ENCODE measurements around the gene INPP5E.

The INPP5E gene

DNA sequence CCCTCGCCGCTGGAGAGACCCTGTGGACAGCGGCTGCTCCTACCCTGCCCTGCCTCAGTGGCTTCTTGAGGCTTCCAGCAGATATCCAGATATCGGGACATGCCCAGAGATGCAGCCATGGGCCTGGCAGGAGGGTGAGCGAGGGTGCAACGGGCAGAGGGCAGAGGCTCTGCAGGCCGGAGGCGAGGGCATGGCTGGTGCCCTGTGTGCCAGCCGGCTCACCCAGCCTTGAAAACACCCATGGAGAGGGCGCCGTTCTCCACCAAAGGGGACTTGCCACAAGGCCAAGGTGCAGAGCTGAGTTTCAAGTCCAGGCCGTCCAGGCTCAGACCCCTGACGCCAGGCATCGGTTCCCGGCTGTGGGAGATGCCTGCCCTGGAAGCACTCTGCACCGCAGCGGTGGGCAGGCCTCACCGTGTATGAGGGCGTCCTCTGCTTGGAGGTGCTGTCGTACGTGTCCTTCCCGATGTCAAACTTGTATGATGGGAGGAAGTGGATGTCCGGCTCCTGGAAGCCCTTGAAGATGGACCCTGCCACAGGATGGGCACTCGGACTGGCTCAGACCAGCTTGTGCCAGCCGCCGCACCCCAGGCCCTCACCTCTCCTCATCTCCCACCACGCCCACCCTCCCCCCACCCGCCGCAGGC is 8.9 kb downstream of the INPP5E start:
- Histone ChIP-seq H3K4me2 (ENCODE audit: low read depth, low read length, poor library complexity, severe bottlenecking) (no peak overlapping the region), H3K27me3 (ENCODE audit: insufficient read depth, low read length, poor library complexity, severe bottlenecking) (no peaks in the 10 kb centered on the region), H3K36me3 (ENCODE audit: insufficient read depth, low read length) (peaks cover 27% of the 10 kb centered on the region; the same call in 1 of the 2 replicates), H3K4me3 (ENCODE audit: low read length, poor library complexity, severe bottlenecking) (no peak overlapping the region), H3K9me3 (ENCODE audit: insufficient read depth, low read depth, low read length) (no peaks in the 10 kb centered on the region), H3F3A (ENCODE audit: low read depth) (no peaks in the 10 kb centered on the region), H4K20me1 (ENCODE audit: insufficient read depth, low read length, poor library complexity, severe bottlenecking) (peaks cover 6% of the 10 kb centered on the region), H2AFZ (ENCODE audit: low read length) (no peak overlapping the region), H3K4me1 (ENCODE audit: insufficient read depth, low read length, poor library complexity, severe bottlenecking) (no peaks in the 10 kb centered on the region), H3K9me2 (replicated peaks; ENCODE audit: low read depth, low read length) (no peaks in the 10 kb centered on the region), H3K79me2 (ENCODE audit: insufficient read depth, low read length) (peaks cover 12% of the 10 kb centered on the region; the same call in 1 of the 2 replicates), H3K9ac (ENCODE audit: low read depth, low read length, poor library complexity, severe bottlenecking) (no peak overlapping the region)
- TF ChIP-seq EZH2phosphoT487 (IDR thresholded peaks at IDR 0.05; ENCODE audit: borderline replicate concordance) (no peak), CTCF (conservative IDR thresholded peaks at IDR 0.05; ENCODE audit: low read length) (no peak)

DNA sequence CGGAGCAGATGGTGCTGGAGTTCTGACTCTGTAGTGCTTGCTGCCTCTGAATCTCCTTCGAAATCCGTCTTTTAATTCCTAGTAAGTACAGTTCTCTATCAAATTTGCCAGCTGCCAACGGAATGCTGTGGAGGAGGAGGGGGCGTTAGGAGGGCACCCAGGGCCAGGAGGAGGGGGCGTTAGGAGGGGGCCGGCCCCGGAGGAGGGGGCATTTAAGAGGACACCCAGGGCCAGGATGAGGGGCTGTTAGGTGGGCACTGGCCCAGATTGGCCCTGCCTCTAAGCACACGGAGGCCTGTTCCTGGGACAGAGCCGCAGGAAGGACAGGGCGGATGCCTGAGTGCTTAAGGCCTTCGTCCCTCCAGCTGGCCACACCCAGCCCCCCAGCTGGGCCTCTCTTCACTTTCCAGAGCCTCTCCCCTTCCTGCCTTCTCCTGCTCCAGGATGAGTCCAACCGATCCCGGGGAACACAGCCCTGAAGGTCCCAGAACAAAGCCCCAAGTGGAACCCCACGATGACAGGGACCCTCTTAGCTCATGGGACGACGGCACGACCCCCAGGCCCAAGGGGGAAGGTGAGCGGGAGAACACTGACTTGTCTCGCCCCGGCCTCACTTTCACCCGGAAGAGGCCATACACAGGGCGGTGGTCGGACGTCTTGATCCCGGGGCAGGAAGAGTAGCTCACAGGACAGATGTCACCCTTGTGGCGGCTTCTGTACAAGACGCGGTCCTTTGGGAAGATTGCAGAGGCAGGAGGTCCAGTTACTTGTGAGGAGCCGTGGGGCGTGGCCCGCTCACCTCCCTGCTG is 9.8 kb downstream of the INPP5E start:
- Histone ChIP-seq H4K20me1 (ENCODE audit: insufficient read depth, low read length, poor library complexity, severe bottlenecking) (no peaks in the 10 kb centered on the region), H3K9me3 (ENCODE audit: insufficient read depth, low read depth, low read length) (no peaks in the 10 kb centered on the region), H3K4me1 (ENCODE audit: insufficient read depth, low read length, poor library complexity, severe bottlenecking) (no peaks in the 10 kb centered on the region), H3K4me2 (ENCODE audit: low read depth, low read length, poor library complexity, severe bottlenecking) (no peak overlapping the region), H3K36me3 (ENCODE audit: insufficient read depth, low read length) (peaks cover 27% of the 10 kb centered on the region; the same call in 1 of the 2 replicates), H2AFZ (ENCODE audit: low read length) (no peak overlapping the region), H3K9me2 (replicated peaks; ENCODE audit: low read depth, low read length) (no peaks in the 10 kb centered on the region), H3F3A (ENCODE audit: low read depth) (no peaks in the 10 kb centered on the region), H3K4me3 (ENCODE audit: low read length, poor library complexity, severe bottlenecking) (no peak overlapping the region), H3K79me2 (ENCODE audit: insufficient read depth, low read length) (peaks cover 4% of the 10 kb centered on the region; the same call in 1 of the 2 replicates), H3K27me3 (ENCODE audit: insufficient read depth, low read length, poor library complexity, severe bottlenecking) (no peaks in the 10 kb centered on the region), H3K9ac (ENCODE audit: low read depth, low read length, poor library complexity, severe bottlenecking) (no peak overlapping the region)
- TF ChIP-seq EZH2phosphoT487 (IDR thresholded peaks at IDR 0.05; ENCODE audit: borderline replicate concordance) (no peak), CTCF (conservative IDR thresholded peaks at IDR 0.05; ENCODE audit: low read length) (no peak)

GRCh38 chr9:136429075-136429628 is 10.5 kb downstream of the INPP5E start:
- no peak overlapping the region for H3K4me2 ChIP-seq (ENCODE audit: low read depth, low read length, poor library complexity, severe bottlenecking)
- H3K27me3 ChIP-seq (ENCODE audit: insufficient read depth, low read length, poor library complexity, severe bottlenecking) = no peaks in the 10 kb centered on the region
- H2AFZ ChIP-seq (ENCODE audit: low read length) = no peak overlapping the region
- H3K79me2 ChIP-seq (ENCODE audit: insufficient read depth, low read length) = no peaks in the 10 kb centered on the region
- TF ChIP-seq EZH2phosphoT487 (IDR thresholded peaks at IDR 0.05; ENCODE audit: borderline replicate concordance) (no peak), CTCF (conservative IDR thresholded peaks at IDR 0.05; ENCODE audit: low read length) (no peak)
- peaks cover 31% of the 10 kb centered on the region; the same call in 1 of the 2 replicates for H3K36me3 ChIP-seq (ENCODE audit: insufficient read depth, low read length)
- H3K4me3 ChIP-seq (ENCODE audit: low read length, poor library complexity, severe bottlenecking) = no peak overlapping the region
- H3K9ac ChIP-seq (ENCODE audit: low read depth, low read length, poor library complexity, severe bottlenecking) = no peak overlapping the region
- no peaks in the 10 kb centered on the region for H3K9me3 ChIP-seq (ENCODE audit: insufficient read depth, low read depth, low read length)
- H4K20me1 ChIP-seq (ENCODE audit: insufficient read depth, low read length, poor library complexity, severe bottlenecking) = no peaks in the 10 kb centered on the region
- no peaks in the 10 kb centered on the region for H3K9me2 ChIP-seq (replicated peaks; ENCODE audit: low read depth, low read length)
- H3K4me1 ChIP-seq (ENCODE audit: insufficient read depth, low read length, poor library complexity, severe bottlenecking) = no peaks in the 10 kb centered on the region
- no peaks in the 10 kb centered on the region for H3F3A ChIP-seq (ENCODE audit: low read depth)
